ENCODE results near the gene SPATA3.
"Not testable (repeated sequence)": the region's sequence is repeated elsewhere in the genome, so short reads cannot be mapped to it uniquely, and the experiment has no call there.

The SPATA3 gene

DNA sequence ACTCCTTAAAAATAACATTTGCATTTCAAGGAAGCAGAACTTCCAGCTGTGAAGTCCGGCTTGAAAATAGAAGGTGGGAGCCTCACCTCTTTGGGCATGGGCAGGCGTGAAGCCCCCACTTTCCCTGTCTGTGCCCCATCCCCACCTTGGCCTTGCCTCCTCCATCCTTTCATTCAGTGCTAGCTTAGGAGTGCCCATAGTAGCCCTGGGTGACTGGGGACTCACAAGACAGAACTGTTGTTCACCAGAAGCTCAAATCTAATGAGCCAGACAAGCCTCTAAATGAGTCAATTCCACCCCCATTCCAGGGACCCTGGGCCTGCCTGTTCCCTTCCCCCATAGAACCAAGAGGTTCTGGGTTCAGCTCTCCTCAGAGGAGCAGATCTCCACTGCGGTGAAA is 20.0 kb downstream of the SPATA3 start:
- H3K27ac ChIP-seq = no peak overlapping the region
- no peak for DNase-seq (ENCODE audit: low read depth, low spot score)

GRCh38 chr2:231016566-231017230 is 20.8 kb downstream of the SPATA3 start:
- H3K27ac ChIP-seq = no peak overlapping the region
- no peak for DNase-seq (ENCODE audit: low read depth, low spot score)

- no peak for DNase-seq (ENCODE audit: low read depth, low spot score)
- H3K27ac ChIP-seq = no peak overlapping the region
Measured at GRCh38 chr2:231017231-231017598, 21.3 kb downstream of the SPATA3 start.

DNA sequence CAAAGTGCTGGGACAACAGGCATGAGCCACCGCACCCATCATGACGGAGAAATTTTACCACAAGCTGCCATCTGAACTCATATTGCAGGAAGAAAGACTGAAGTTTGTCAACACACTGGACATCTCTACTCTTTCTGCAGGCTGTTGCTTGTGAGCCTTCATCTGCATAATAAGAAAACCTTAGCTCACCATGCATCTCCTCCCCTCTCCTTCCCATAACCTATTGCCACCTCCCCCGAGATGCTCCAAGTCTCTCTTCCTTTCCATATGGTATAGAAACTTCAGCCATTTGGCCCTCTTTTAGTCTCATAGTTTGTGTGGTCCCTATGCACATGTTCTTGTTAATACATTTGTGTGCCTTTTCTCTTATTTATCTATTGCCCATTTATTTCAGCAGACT is 22.3 kb downstream of the SPATA3 start:
- DNase-seq (ENCODE audit: low read depth, low spot score) = no peak
- H3K27ac ChIP-seq = no peak overlapping the region

DNA sequence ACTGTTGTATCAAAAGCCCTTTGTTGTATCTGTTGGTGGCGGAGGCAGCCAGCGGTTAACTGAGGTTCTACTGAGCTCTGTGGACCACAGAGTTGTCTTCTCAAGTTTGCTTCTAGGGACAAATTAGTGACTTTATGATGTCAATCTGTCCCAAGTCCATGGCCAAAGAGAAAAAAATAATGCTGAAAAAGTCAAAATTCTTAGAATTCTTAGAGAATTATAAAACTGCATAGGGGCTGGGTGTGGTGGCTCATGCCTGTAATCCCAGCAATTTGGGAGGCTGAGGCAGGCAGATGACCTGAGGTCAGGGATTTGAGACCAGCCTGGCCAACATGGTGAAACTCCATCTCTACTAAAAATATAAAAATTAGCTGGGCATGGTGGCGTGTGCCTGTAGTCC is 29.1 kb downstream of the SPATA3 start:
- H3K27ac ChIP-seq; DNase-seq (ENCODE audit: low read depth, low spot score): not testable (repeated sequence)

DNA sequence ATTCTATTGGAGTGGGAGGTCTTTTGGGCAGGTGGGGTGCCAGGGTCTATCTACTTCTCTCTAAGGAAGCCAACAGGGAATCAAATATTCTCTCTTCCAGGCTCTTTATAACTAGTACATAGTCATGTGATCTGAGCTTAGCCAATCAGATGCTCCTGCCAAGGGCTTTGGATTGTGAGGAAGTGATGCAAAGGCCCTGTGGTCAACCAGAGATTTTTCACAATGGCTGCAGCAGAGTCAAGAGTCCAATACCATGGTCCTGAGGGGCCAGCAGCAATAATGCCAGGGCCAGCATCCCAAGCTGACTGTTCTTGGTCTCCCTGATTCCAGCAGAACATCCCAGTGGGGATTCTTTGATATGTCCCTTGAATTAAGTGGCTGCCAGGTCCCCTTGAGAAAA is 33.0 kb downstream of the SPATA3 start:
- H3K27ac ChIP-seq = no peak overlapping the region
- DNase-seq (ENCODE audit: low read depth, low spot score) = no peak

DNA sequence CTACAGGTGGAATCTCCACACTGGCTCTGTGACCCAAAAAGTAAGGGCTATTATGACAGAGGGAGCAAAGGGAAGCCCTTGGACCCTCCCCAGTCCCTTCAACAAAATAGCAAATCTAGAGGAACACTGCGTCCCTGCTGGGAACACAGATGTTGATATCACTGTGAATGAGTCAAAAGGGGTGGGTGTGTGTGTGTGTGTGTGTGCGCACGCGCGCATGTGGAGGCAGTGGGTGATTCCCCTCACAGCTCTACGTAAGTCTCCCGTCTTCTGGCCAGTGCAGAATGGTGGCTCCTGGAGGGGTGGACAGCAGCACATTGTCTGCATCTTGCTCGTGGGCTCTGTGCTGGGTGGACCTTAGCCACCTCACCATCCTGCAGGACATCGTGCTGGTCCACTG is 33.6 kb downstream of the SPATA3 start:
- H3K27ac ChIP-seq = no peak overlapping the region
- DNase-seq (ENCODE audit: low read depth, low spot score) = no peak

DNA sequence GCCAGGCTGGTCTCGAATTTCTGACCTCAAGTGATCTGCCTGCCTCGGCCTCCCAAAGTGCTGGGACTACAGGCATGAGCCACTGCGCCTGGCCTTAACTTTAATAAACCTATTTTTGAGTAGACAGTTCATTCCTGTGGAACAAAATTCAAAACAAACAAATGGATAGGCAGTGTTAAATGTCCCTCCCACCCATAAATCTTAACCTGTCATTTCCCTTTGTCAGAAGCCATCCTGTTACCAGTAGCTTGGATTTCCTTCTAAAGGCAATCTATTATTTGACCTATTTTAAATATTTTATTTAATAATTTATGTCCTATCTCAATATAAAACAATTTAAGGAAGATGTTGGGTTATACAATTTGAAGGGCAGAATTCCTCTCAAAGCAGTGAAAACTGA is 34.8 kb downstream of the SPATA3 start:
- H3K27ac ChIP-seq = no peak overlapping the region
- DNase-seq (ENCODE audit: low read depth, low spot score) = no peak

GRCh38 chr2:231032575-231033140 is 36.7 kb downstream of the SPATA3 start:
- no peak overlapping the region for H3K27ac ChIP-seq
- DNase-seq (ENCODE audit: low read depth, low spot score) = no peak

DNA sequence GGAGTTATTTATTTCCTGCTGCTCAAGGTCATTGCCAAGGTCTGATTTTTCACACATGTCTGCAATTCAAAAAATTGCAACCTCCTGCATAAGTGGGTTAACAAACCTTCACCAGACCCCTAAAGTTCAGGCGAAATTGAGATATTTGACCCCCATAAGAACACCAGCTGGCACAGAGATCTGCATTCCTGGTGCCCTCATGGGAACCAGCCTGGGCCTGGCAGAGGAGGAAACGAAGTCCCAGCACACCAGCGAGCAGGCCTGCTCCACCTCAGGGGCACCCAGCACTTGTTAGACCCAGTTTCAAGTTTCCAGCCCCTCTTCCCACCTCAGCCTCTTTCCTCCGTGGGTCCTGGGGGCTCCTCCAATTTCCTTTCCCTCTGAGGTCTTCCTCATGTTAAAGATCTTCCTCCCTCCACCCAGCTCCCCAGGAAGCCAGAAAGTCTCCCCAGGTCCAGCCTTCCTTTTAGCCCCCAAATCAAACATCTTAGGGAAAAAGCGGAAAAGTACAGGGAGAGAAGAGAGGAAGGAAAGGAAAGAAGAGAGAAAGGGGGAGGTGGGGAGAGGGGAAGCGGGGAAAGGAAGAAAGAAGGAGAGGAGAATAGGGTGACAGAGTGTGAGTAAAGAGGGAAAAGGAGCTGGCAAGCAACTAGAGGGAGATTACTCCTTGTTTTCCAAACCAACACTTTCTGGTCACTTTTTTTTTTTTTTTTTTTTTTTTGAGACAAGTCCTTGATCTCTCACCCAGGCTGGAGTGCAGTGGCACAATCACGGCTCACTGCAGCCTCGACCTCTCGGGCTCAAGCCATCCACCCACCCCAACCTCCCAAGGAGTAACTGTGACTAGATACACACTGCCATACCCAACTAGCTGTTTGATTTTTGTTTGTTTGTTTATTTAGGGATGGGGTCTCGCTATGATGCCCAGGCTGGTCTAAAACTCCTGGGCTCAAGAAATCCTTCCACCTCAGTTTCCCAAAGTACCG is 37.5 kb downstream of the SPATA3 start:
- DNase-seq (ENCODE audit: low read depth, low spot score) = no peak
- H3K27ac ChIP-seq = no peak overlapping the region

DNA sequence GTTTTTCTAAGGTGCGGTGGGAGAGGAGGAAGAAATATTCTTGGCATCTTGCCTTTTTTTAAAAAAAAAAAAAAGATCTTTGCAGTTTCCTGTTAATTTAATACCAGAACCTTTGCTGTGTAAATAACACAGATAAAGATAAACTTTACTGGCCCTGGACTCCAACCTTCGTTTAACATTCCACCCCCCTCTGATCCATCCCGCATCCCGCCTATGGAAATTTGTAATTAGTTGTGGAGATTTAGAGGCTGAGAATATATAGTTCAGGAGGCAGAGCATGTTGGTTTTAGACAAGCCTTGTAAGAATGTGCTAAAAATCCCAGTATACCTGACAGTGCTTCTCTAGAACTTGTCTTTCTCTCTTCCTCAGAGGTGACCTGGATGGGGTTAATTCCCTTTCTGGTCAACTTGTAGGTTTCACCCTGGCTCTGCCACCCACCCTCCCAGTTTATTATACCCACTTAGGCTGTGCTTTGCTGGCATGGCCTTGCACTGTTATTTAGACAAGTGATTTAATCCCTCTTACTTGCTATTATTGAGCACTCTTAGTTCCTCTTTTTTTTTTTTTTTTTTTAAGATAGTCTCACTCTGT is 38.5 kb downstream of the SPATA3 start:
- H3K27ac ChIP-seq = no peak overlapping the region
- no peak for DNase-seq (ENCODE audit: low read depth, low spot score)

GRCh38 chr2:231036131-231036530 is 40.2 kb downstream of the SPATA3 start:
- no peak for DNase-seq (ENCODE audit: low read depth, low spot score)
- no peak overlapping the region for H3K27ac ChIP-seq

- H3K27ac ChIP-seq = no peak overlapping the region
- DNase-seq (ENCODE audit: low read depth, low spot score) = no peak
Measured at GRCh38 chr2:231036578-231037106, 40.7 kb downstream of the SPATA3 start.

GRCh38 chr2:231037202-231037730 is 41.3 kb downstream of the SPATA3 start, which contains the start of gene C2orf72:
TSS of gene C2orf72 (plus strand) at chr2:231037523. CDS start at chr2:231037566, 43 bp downstream.
- no peak for DNase-seq (ENCODE audit: low read depth, low spot score)
- H3K27ac ChIP-seq = no peak within 1 kb of the TSS

GRCh38 chr2:231037731-231038482 is 42.0 kb downstream of the SPATA3 start:
- no peak overlapping the region for H3K27ac ChIP-seq
- DNase-seq (ENCODE audit: low read depth, low spot score) = no peak

DNA sequence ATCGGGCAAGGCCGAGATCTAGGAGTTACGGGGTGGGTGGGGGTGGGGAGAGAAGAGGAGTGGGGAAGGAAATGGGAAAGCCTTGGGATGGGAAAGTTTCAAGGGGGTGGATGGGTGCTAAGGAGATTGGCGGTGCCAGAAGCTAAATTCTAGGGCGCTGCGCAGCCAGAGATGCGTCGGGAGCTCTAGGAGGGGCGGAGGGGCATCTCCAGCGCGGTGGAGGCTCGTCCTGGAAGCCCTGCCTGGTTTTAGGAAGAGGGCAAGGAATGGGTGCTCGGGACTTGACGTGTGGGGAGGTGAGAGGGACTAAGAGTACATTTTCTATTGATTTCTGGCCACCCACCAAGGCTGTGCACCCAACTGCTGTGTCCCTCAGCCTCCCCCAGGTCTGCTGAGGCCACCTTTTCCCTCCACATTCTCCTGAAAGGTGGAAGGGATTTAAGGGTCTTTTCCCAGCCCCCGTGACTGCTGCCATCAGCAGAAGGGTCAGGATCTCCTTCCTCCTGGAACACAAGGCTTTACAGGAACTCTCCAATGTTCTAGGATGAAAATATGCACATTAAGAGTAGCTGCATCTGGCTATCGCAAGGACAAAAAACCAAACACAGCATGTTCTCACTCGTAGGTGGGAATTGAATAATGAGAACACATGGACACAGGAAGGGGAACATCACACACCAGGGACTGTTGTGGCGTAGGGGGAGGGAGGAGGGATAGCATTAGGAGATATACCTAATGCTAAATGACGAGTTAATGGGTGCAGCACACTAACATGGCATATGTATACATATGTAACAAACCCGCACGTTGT is 42.8 kb downstream of the SPATA3 start:
- no peak overlapping the region for H3K27ac ChIP-seq
- no peak for DNase-seq (ENCODE audit: low read depth, low spot score)

DNA sequence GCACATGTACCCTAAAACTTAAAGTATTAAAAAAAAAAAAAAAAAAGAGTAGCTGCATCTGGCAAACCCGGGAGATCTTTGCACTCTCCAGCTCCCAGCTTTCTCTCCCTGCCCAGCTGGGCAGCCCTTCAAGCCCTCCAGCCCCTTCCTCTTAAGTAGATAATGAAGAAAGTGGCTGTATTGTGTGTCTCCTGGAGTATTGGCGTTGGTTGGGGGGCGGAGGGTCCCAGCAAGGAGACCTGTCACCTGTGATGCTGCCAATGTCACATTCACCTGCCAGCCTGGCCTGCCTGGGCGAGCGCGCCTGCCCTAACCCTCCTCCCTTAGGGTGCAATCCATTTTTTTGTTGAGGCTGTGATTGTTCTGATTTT is 43.4 kb downstream of the SPATA3 start:
- H3K27ac ChIP-seq = no peak overlapping the region
- no peak for DNase-seq (ENCODE audit: low read depth, low spot score)

DNA sequence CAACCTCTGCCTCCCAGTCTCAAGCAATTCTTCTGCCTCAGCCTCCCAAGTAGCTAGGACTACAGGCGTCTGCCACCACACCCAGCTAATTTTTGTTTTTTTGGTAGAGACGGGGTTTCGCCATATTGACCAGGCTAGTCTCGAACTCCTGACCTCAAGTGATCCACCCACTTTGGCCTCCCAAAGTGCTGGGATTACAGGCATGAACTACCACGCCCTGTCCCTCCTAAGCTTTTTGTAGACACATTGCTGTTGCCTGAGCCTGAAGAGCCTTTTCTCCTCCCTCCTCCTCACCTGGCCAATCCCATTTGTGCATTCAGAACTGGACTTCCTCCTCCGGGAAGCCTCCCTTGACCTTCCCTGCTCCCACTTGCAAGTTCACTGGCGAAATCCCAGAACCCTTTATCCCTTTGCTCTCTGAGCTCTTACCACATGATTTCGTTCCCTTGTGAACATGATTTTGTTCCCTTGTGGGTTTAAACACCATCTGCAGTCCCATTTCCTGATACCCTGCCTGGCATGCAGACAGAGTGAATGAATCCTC is 44.0 kb downstream of the SPATA3 start:
- DNase-seq (ENCODE audit: low read depth, low spot score) = no peak
- no peak overlapping the region for H3K27ac ChIP-seq
